HepG2 (cell line): ENCODE measurements around the gene MAN1A1. TPM values are rescaled to one million over a fixed set of nuclear protein-coding genes. Genes with fewer than 3 reads are reported as not detected.

ENCODE experiments used
- HOXA7 ChIP-seq: sonication (generic); formaldehyde crosslinking; IDR thresholded peaks from 2 replicates; pipeline ENCODE4 v1.8.1; 2022; ENCODE audit warnings: mild to moderate bottlenecking, missing genetic modification reagents, moderate library complexity
- NFKBIZ ChIP-seq: IDR thresholded peaks from 2 replicates; pipeline ENCODE4 v1.6.1; 2018; ENCODE audit warnings: missing genetic modification reagents, missing compliant biosample characterization
- PLRG1 ChIP-seq: fragments of 450-650 bp; conservative IDR thresholded peaks from 2 replicates; pipeline ENCODE4 v1.6.1; 2016
- POLR2AphosphoS2 ChIP-seq: IDR thresholded peaks from 2 replicates; pipeline ENCODE4 v1.6.1; 2011; ENCODE audit warnings: low read depth, low read length, improper control_type of control experiment
- ZFP90 ChIP-seq: sonication (generic); formaldehyde crosslinking; IDR thresholded peaks from 2 replicates; pipeline ENCODE4 v1.8.0; 2022; ENCODE audit warnings: missing genetic modification reagents, mild to moderate bottlenecking, inconsistent platforms, borderline replicate concordance
- ZNF121 ChIP-seq: sonication (generic); formaldehyde crosslinking; IDR thresholded peaks from 2 replicates; pipeline ENCODE4 v1.5.0; 2020; ENCODE audit warnings: mild to moderate bottlenecking, missing genetic modification reagents
- ZNF317 ChIP-seq: sonication (generic); formaldehyde crosslinking; IDR thresholded peaks from 2 replicates; pipeline ENCODE4 v1.5.0; 2020; ENCODE audit warnings: mild to moderate bottlenecking, missing genetic modification reagents
- ZNF777 ChIP-seq: sonication (generic); formaldehyde crosslinking; IDR thresholded peaks from 2 replicates; pipeline ENCODE4 v1.4.0; 2020; ENCODE audit warnings: missing genetic modification reagents
- ZSCAN31 ChIP-seq: sonication (generic); formaldehyde crosslinking; IDR thresholded peaks from 2 replicates; pipeline ENCODE4 v1.5.0; 2020; ENCODE audit warnings: low read depth, mild to moderate bottlenecking, missing genetic modification reagents
- polyA plus RNA-seq, 8 experiments: library from polyadenylated mRNA; depleted of rRNA in 3 of 8; stranded (reverse) in 7 of 8; unstranded in 1 of 8; fragments of >200 nt; fragmentation: Illumina TruSeq in 4 of 8; extraction: Trizol in 4 of 8; gene quantifications; 2 replicates each; pipeline versions ENCODE4 v1.2.1 to v1.2.3, GENCODE V29; 2011 to 2016; ENCODE audit warnings: low read depth in 4 of 8, missing spikeins in 1 of 8, mixed read lengths in 1 of 8; ENCODE audit not compliant: insufficient read depth in 1 of 8
- total RNA-seq, 5 experiments: library from RNA; depleted of rRNA; stranded (reverse); fragments of >200 nt; fragmentation: Illumina TruSeq; extraction: Trizol; gene quantifications; 2 replicates each; pipeline ENCODE4 v1.2.3, GENCODE V29; 2016; ENCODE audit warnings: low read depth in 1 of 5
- TF ChIP-seq, protein P1 (sequence below): sonication (generic); formaldehyde crosslinking; IDR thresholded peaks from 2 replicates; pipeline ENCODE4 v1.5.1; 2020; ENCODE audit warnings: mild to moderate bottlenecking, moderate library complexity, missing genetic modification reagents
- TF ChIP-seq, protein P2 (sequence below): sonication (generic); formaldehyde crosslinking; IDR thresholded peaks from 2 replicates; pipeline ENCODE4 v1.9.0; 2021; ENCODE audit warnings: missing genetic modification reagents, mild to moderate bottlenecking, borderline replicate concordance
- TF ChIP-seq, protein P3 (sequence below): sonication (generic); formaldehyde crosslinking; IDR thresholded peaks from 2 replicates; pipeline ENCODE4 v1.9.0; 2021; ENCODE audit warnings: missing genetic modification reagents, borderline replicate concordance
- TF ChIP-seq, protein P4 (sequence below): sonication (generic); formaldehyde crosslinking; IDR thresholded peaks from 2 replicates; pipeline ENCODE4 v1.9.0; 2022; ENCODE audit warnings: missing genetic modification reagents, mild to moderate bottlenecking, borderline replicate concordance
- TF ChIP-seq, protein P5 (sequence below): sonication (generic); formaldehyde crosslinking; conservative IDR thresholded peaks from 2 replicates; pipeline ENCODE4 v1.4.0; 2020; ENCODE audit warnings: mild to moderate bottlenecking, missing genetic modification reagents, moderate library complexity

Gene MAN1A1
- total and polyA plus RNA-seq, 2 of the 13 experiments (the other 11 are each of a cell fraction or from before 2014, with no cell fraction given) = 156 to 236 TPM

DNA sequence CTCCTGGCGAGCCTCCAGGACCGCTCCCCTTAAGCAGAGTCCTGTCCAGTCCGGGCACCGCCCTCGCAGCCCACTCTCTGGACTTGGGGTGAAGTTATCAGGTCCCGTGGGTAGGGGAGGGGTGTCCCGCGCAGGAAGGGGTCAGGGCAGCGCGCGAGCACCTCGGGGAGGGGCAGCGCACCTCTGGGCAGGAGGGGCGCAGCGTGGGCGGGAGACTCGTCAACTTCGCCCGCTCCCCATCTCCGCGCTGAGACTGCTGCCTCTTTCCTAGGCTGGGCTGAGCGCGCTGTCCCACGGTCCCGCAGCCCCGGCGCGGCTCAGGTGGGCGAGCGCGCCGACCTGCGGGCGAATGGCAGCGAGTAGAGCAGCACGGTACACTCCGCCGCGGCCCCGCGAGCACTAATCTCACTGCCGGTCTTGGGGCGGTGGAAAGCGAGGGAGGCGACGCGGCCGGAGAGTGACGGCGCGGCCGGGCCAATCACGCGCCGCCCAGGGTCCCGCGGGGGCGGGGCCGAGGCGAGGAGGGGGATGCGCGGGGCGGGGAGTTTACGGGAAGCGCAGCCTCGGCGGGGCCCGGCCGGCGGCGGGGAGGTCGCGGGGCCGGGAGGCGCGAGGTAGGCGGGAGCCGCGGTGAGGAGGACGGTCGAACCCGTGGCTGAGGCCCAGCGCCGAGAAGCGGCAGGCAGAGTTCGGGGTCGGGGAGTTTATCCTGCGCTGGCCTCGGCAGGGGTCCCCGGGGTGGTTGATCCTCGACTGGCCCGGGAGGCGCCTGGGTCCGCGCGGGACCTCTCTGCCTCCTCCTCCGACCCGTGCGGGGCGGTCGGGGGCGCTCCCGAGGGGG lies at the start of gene MAN1A1 (continued):
- TF ChIP-seq ZNF317 (CRISPR knock-in tag) (no peak), ZSCAN31 (CRISPR knock-in tag) (peak; percentile 87), PLRG1 (no peak), POLR2AphosphoS2 (peak; percentile 69; the same call in 1 of the 2 replicates), ZNF777 (CRISPR knock-in tag) (peak; percentile 61), HOXA7 (peak; percentile 88; the same call in 1 of the 2 replicates), ZFP90 (CRISPR knock-in tag) (0 out of 2 replicates have a peak, but pooled peaks have one; percentile 8), NFKBIZ (peak; percentile 97; the same call in 1 of the 2 replicates), ZNF121 (CRISPR knock-in tag) (peak; percentile 48)
- TF ChIP-seq, protein P1, sequence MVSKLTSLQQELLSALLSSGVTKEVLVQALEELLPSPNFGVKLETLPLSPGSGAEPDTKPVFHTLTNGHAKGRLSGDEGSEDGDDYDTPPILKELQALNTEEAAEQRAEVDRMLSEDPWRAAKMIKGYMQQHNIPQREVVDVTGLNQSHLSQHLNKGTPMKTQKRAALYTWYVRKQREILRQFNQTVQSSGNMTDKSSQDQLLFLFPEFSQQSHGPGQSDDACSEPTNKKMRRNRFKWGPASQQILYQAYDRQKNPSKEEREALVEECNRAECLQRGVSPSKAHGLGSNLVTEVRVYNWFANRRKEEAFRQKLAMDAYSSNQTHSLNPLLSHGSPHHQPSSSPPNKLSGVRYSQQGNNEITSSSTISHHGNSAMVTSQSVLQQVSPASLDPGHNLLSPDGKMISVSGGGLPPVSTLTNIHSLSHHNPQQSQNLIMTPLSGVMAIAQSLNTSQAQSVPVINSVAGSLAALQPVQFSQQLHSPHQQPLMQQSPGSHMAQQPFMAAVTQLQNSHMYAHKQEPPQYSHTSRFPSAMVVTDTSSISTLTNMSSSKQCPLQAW (CRISPR knock-in tag) = peak; percentile 81
- TF ChIP-seq, protein P2, sequence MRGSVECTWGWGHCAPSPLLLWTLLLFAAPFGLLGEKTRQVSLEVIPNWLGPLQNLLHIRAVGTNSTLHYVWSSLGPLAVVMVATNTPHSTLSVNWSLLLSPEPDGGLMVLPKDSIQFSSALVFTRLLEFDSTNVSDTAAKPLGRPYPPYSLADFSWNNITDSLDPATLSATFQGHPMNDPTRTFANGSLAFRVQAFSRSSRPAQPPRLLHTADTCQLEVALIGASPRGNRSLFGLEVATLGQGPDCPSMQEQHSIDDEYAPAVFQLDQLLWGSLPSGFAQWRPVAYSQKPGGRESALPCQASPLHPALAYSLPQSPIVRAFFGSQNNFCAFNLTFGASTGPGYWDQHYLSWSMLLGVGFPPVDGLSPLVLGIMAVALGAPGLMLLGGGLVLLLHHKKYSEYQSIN (CRISPR knock-in tag) = no peak
- TF ChIP-seq, protein P3, sequence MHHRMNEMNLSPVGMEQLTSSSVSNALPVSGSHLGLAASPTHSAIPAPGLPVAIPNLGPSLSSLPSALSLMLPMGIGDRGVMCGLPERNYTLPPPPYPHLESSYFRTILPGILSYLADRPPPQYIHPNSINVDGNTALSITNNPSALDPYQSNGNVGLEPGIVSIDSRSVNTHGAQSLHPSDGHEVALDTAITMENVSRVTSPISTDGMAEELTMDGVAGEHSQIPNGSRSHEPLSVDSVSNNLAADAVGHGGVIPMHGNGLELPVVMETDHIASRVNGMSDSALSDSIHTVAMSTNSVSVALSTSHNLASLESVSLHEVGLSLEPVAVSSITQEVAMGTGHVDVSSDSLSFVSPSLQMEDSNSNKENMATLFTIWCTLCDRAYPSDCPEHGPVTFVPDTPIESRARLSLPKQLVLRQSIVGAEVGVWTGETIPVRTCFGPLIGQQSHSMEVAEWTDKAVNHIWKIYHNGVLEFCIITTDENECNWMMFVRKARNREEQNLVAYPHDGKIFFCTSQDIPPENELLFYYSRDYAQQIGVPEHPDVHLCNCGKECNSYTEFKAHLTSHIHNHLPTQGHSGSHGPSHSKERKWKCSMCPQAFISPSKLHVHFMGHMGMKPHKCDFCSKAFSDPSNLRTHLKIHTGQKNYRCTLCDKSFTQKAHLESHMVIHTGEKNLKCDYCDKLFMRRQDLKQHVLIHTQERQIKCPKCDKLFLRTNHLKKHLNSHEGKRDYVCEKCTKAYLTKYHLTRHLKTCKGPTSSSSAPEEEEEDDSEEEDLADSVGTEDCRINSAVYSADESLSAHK (CRISPR knock-in tag) = 0 out of 2 replicates have a peak, but pooled peaks have one; percentile 27
- TF ChIP-seq, protein P4, sequence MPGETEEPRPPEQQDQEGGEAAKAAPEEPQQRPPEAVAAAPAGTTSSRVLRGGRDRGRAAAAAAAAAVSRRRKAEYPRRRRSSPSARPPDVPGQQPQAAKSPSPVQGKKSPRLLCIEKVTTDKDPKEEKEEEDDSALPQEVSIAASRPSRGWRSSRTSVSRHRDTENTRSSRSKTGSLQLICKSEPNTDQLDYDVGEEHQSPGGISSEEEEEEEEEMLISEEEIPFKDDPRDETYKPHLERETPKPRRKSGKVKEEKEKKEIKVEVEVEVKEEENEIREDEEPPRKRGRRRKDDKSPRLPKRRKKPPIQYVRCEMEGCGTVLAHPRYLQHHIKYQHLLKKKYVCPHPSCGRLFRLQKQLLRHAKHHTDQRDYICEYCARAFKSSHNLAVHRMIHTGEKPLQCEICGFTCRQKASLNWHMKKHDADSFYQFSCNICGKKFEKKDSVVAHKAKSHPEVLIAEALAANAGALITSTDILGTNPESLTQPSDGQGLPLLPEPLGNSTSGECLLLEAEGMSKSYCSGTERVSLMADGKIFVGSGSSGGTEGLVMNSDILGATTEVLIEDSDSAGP = peak; percentile 87; the same call in 1 of the 2 replicates
- TF ChIP-seq, protein P5, sequence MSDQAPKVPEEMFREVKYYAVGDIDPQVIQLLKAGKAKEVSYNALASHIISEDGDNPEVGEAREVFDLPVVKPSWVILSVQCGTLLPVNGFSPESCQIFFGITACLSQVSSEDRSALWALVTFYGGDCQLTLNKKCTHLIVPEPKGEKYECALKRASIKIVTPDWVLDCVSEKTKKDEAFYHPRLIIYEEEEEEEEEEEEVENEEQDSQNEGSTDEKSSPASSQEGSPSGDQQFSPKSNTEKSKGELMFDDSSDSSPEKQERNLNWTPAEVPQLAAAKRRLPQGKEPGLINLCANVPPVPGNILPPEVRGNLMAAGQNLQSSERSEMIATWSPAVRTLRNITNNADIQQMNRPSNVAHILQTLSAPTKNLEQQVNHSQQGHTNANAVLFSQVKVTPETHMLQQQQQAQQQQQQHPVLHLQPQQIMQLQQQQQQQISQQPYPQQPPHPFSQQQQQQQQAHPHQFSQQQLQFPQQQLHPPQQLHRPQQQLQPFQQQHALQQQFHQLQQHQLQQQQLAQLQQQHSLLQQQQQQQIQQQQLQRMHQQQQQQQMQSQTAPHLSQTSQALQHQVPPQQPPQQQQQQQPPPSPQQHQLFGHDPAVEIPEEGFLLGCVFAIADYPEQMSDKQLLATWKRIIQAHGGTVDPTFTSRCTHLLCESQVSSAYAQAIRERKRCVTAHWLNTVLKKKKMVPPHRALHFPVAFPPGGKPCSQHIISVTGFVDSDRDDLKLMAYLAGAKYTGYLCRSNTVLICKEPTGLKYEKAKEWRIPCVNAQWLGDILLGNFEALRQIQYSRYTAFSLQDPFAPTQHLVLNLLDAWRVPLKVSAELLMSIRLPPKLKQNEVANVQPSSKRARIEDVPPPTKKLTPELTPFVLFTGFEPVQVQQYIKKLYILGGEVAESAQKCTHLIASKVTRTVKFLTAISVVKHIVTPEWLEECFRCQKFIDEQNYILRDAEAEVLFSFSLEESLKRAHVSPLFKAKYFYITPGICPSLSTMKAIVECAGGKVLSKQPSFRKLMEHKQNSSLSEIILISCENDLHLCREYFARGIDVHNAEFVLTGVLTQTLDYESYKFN (CRISPR knock-in tag) = peak; percentile 59; the same call in 1 of the 2 replicates
